Measurements from ENCODE around the gene LMCD1.

LMCD1 gene

GRCh38 chr3:8599146-8599545 lies 97.5 kb downstream of the LMCD1 start:
- Histone ChIP-seq H3K27me3 (ENCODE audit: insufficient read depth, poor library complexity, severe bottlenecking) (no peaks in the 10 kb centered on the region), H3K27ac (replicated peaks) (no peak overlapping the region), H3K4me3 (replicated peaks; ENCODE audit: insufficient read depth, low read length) (no peak overlapping the region)
- TF ChIP-seq REST (IDR thresholded peaks at IDR 0.05; ENCODE audit: insufficient replicate concordance, low read depth) (no peak), SPI1 (IDR thresholded peaks at IDR 0.05; ENCODE audit: borderline replicate concordance, low read depth) (no peak), GABPA (IDR thresholded peaks at IDR 0.05; ENCODE audit: low read depth) (no peak), POLR2AphosphoS5 (IDR thresholded peaks at IDR 0.05; ENCODE audit: low read depth) (no peak), CTCF (IDR thresholded peaks at IDR 0.05; ENCODE audit: insufficient read depth, low read length) (no peak)
- no peak for DNase-seq (ENCODE audit: low read depth in 1 of 2, low spot score in 1 of 2)

GRCh38 chr3:8600457-8600856 lies 98.8 kb downstream of the LMCD1 start:
- DNase-seq (ENCODE audit: low read depth in 1 of 2, low spot score in 1 of 2), result no peak
- Histone ChIP-seq H3K4me3 (replicated peaks; ENCODE audit: insufficient read depth, low read length) (no peak overlapping the region), H3K27ac (replicated peaks) (no peak overlapping the region), H3K27me3 (ENCODE audit: insufficient read depth, poor library complexity, severe bottlenecking) (no peaks in the 10 kb centered on the region)
- no peak for TF ChIP-seq GABPA (IDR thresholded peaks at IDR 0.05; ENCODE audit: low read depth)
- no peak for TF ChIP-seq POLR2AphosphoS5 (IDR thresholded peaks at IDR 0.05; ENCODE audit: low read depth)
- TF ChIP-seq SPI1 (IDR thresholded peaks at IDR 0.05; ENCODE audit: borderline replicate concordance, low read depth), result no peak
- no peak for TF ChIP-seq CTCF (IDR thresholded peaks at IDR 0.05; ENCODE audit: insufficient read depth, low read length)
- no peak for TF ChIP-seq REST (IDR thresholded peaks at IDR 0.05; ENCODE audit: insufficient replicate concordance, low read depth)

GRCh38 chr3:8603115-8603710 lies 101.6 kb downstream of the LMCD1 start:
- no peak overlapping the region for H3K27ac ChIP-seq (replicated peaks)
- no peak for TF ChIP-seq CTCF (IDR thresholded peaks at IDR 0.05; ENCODE audit: insufficient read depth, low read length)
- no peak for TF ChIP-seq GABPA (IDR thresholded peaks at IDR 0.05; ENCODE audit: low read depth)
- TF ChIP-seq SPI1 (IDR thresholded peaks at IDR 0.05; ENCODE audit: borderline replicate concordance, low read depth), result no peak
- TF ChIP-seq REST (IDR thresholded peaks at IDR 0.05; ENCODE audit: insufficient replicate concordance, low read depth), result no peak
- no peak for TF ChIP-seq POLR2AphosphoS5 (IDR thresholded peaks at IDR 0.05; ENCODE audit: low read depth)
- DNase-seq (ENCODE audit: low read depth in 1 of 2, low spot score in 1 of 2), result no peak
- H3K27me3 ChIP-seq (ENCODE audit: insufficient read depth, poor library complexity, severe bottlenecking), result no peaks in the 10 kb centered on the region
- no peak overlapping the region for H3K4me3 ChIP-seq (replicated peaks; ENCODE audit: insufficient read depth, low read length)
